Upper lobe of left lung (tissue), 4 donors: ENCODE data around the gene SCLT1.

Experiments
- CTCF ChIP-seq, 6 experiments: fragments of 450-650 bp in 4 of 6; fragments of 200-600 bp in 2 of 6; sonication (generic) in 2 of 6; IDR thresholded peaks; one replicate each; pipeline ENCODE4 v1.5.1; 2016 to 2019; ENCODE audit warnings: antibody characterized with exemption in 6 of 6
- POLR2A ChIP-seq, 4 donors: fragments of 450-650 bp; IDR thresholded peaks; one replicate each; pipeline ENCODE4 v1.5.1; 2016 to 2017; ENCODE audit warnings: antibody characterized with exemption in 4 of 4, mild to moderate bottlenecking in 2 of 4

- TF ChIP-seq CTCF (IDR thresholded peaks at IDR 0.05) (no peak), POLR2A (IDR thresholded peaks at IDR 0.05) (no peak)
Observed at GRCh38 chr4:128958194-128958593, 135.1 kb downstream of the SCLT1 start.
